ENCODE measurements around the gene PRR5L. TPM values are rescaled to one million over a fixed set of nuclear protein-coding genes. Genes with fewer than 3 reads are reported as not detected.

PRR5L gene
- total RNA-seq, 1 donor from 2014 or later = 6.7 TPM

- H3K4me1 Mint-ChIP-seq = peaks cover 33% of the 10 kb centered on the region
Observed at GRCh38 chr11:36446135-36446534, 150.0 kb downstream of the PRR5L start.

GRCh38 chr11:36447514-36447913, 151.4 kb downstream of the PRR5L start:
- DNase-seq (ENCODE audit: low spot score in 2 of 2, unreplicated experiment in 2 of 2) = no peak
- Mint-ChIP-seq H3K36me3 (peaks cover 3% of the 10 kb centered on the region), H3K27ac (peak overlapping the region; percentile 67), H3K27me3 (ENCODE audit: low read depth) (no peaks in the 10 kb centered on the region), H3K4me1 (peaks cover 39% of the 10 kb centered on the region), H3K9me3 (no peaks in the 10 kb centered on the region), H3K4me3 (no peak overlapping the region)
- TF ChIP-seq, protein P1, sequence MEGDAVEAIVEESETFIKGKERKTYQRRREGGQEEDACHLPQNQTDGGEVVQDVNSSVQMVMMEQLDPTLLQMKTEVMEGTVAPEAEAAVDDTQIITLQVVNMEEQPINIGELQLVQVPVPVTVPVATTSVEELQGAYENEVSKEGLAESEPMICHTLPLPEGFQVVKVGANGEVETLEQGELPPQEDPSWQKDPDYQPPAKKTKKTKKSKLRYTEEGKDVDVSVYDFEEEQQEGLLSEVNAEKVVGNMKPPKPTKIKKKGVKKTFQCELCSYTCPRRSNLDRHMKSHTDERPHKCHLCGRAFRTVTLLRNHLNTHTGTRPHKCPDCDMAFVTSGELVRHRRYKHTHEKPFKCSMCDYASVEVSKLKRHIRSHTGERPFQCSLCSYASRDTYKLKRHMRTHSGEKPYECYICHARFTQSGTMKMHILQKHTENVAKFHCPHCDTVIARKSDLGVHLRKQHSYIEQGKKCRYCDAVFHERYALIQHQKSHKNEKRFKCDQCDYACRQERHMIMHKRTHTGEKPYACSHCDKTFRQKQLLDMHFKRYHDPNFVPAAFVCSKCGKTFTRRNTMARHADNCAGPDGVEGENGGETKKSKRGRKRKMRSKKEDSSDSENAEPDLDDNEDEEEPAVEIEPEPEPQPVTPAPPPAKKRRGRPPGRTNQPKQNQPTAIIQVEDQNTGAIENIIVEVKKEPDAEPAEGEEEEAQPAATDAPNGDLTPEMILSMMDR (IDR thresholded peaks at IDR 0.05; ENCODE audit: unreplicated experiment) = no peak

More at GRCh38 chr11:36446135-36446534, 150.0 kb downstream of the PRR5L start:
- H3K9me3 Mint-ChIP-seq = no peaks in the 10 kb centered on the region
- peaks cover 5% of the 10 kb centered on the region for H3K36me3 Mint-ChIP-seq
- TF ChIP-seq, protein P1 (IDR thresholded peaks at IDR 0.05; ENCODE audit: unreplicated experiment) = no peak
- DNase-seq (ENCODE audit: low spot score in 2 of 2, unreplicated experiment in 2 of 2) = no peak
- H3K27ac Mint-ChIP-seq = no peak overlapping the region
- H3K27me3 Mint-ChIP-seq (ENCODE audit: low read depth) = no peaks in the 10 kb centered on the region
- no peak overlapping the region for H3K4me3 Mint-ChIP-seq

DNA sequence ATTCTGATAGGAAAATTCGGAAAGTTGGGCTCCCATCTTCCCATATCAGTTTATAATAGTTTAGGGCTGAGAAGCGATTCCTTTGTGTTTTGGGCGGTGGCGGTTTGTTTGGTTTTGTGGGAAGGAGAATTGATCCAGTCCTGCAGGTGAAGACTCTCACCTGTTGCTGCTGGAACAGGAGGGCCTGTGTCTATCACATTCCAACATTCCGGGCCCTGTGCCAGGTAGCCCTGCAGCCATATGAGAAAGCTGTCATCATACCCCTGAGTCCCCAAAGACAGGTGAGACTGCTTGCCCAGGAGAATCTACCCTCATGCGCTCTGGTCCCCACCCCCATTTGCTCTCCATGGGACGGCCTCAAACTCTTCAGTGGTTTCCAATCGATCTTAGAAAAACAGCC, 151.9 kb downstream of the PRR5L start:
- H3K36me3 Mint-ChIP-seq = no peaks in the 10 kb centered on the region
- peak overlapping the region; percentile 77 for H3K27ac Mint-ChIP-seq
- peak in 1 of 2 experiments; percentile 68 for DNase-seq (ENCODE audit: low spot score in 2 of 2, unreplicated experiment in 2 of 2)
- H3K4me1 Mint-ChIP-seq = peaks cover 43% of the 10 kb centered on the region
- TF ChIP-seq, protein P1 (IDR thresholded peaks at IDR 0.05; ENCODE audit: unreplicated experiment) = no peak
- H3K27me3 Mint-ChIP-seq (ENCODE audit: low read depth) = no peaks in the 10 kb centered on the region
- H3K9me3 Mint-ChIP-seq = no peaks in the 10 kb centered on the region
- no peak overlapping the region for H3K4me3 Mint-ChIP-seq

- Mint-ChIP-seq H3K9me3 (no peaks in the 10 kb centered on the region), H3K27ac (no peak overlapping the region), H3K4me1 (peaks cover 45% of the 10 kb centered on the region)
Observed at GRCh38 chr11:36449561-36450096, 153.5 kb downstream of the PRR5L start.

GRCh38 chr11:36450110-36450572, 154.1 kb downstream of the PRR5L start:
- no peak overlapping the region for H3K27ac Mint-ChIP-seq
- H3K36me3 Mint-ChIP-seq = no peaks in the 10 kb centered on the region
- TF ChIP-seq, protein P1 (IDR thresholded peaks at IDR 0.05; ENCODE audit: unreplicated experiment) = no peak
- DNase-seq (ENCODE audit: low spot score in 2 of 2, unreplicated experiment in 2 of 2) = no peak
- H3K9me3 Mint-ChIP-seq = no peaks in the 10 kb centered on the region
- no peak overlapping the region for H3K4me3 Mint-ChIP-seq
- H3K27me3 Mint-ChIP-seq (ENCODE audit: low read depth) = no peaks in the 10 kb centered on the region
- H3K4me1 Mint-ChIP-seq = peaks cover 49% of the 10 kb centered on the region

More at GRCh38 chr11:36449561-36450096, 153.5 kb downstream of the PRR5L start:
- TF ChIP-seq, protein P1 (IDR thresholded peaks at IDR 0.05; ENCODE audit: unreplicated experiment) = no peak
- no peaks in the 10 kb centered on the region for H3K27me3 Mint-ChIP-seq (ENCODE audit: low read depth)
- DNase-seq (ENCODE audit: low spot score in 2 of 2, unreplicated experiment in 2 of 2) = no peak
- no peaks in the 10 kb centered on the region for H3K36me3 Mint-ChIP-seq
- H3K4me3 Mint-ChIP-seq = no peak overlapping the region

All from mesothelial cell of epicardium (in vitro differentiated cells).